Superior temporal gyrus (tissue), 1 donor: ENCODE measurements around the gene CPPED1.

Experiments
- DNase-seq: peaks from one replicate; pipeline ENCODE4 v3.0.0-alpha.2; 2016; ENCODE audit errors: extremely low spot score

Gene CPPED1

GRCh38 chr16:12649356-12649755 is 154.3 kb downstream of the CPPED1 start:
- no peak for DNase-seq

GRCh38 chr16:12646490-12647274 is 157.0 kb downstream of the CPPED1 start:
- peak; percentile 77 for DNase-seq

GRCh38 chr16:12646098-12646489 is 157.6 kb downstream of the CPPED1 start:
- DNase-seq: no peak

- DNase-seq: no peak
These were observed 160.6 kb downstream of the CPPED1 start for GRCh38 chr16:12643034-12643455.

- no peak for DNase-seq
These were observed 164.6 kb downstream of the CPPED1 start for GRCh38 chr16:12639044-12639443.

- DNase-seq: no peak
These were observed 166.7 kb downstream of the CPPED1 start for GRCh38 chr16:12637002-12637401.

GRCh38 chr16:12629271-12629670 is 174.4 kb downstream of the CPPED1 start:
- DNase-seq: no peak

GRCh38 chr16:12628536-12628935 is 175.2 kb downstream of the CPPED1 start:
- no peak for DNase-seq

GRCh38 chr16:12627394-12627793 is 176.3 kb downstream of the CPPED1 start:
- no peak for DNase-seq

GRCh38 chr16:12626411-12626810 is 177.3 kb downstream of the CPPED1 start:
- DNase-seq: no peak

GRCh38 chr16:12625716-12626115 is 178.0 kb downstream of the CPPED1 start:
- no peak for DNase-seq

- DNase-seq: no peak
These were observed 178.6 kb downstream of the CPPED1 start for GRCh38 chr16:12625068-12625467.

GRCh38 chr16:12620150-12620549 is 183.5 kb downstream of the CPPED1 start:
- no peak for DNase-seq

- DNase-seq: no peak
These were observed 185.2 kb downstream of the CPPED1 start for GRCh38 chr16:12618515-12618914.

- no peak for DNase-seq
These were observed 186.3 kb downstream of the CPPED1 start for GRCh38 chr16:12617401-12617819.

GRCh38 chr16:12614662-12615278 is 188.9 kb downstream of the CPPED1 start:
- no peak for DNase-seq

- no peak for DNase-seq
These were observed 189.6 kb downstream of the CPPED1 start for GRCh38 chr16:12613992-12614661.

- DNase-seq: no peak
These were observed 190.3 kb downstream of the CPPED1 start for GRCh38 chr16:12613131-12613991.

GRCh38 chr16:12612598-12613101 is 191.0 kb downstream of the CPPED1 start:
- DNase-seq: no peak

- DNase-seq: no peak
These were observed 191.6 kb downstream of the CPPED1 start for GRCh38 chr16:12611916-12612597.

- no peak for DNase-seq
These were observed 192.6 kb downstream of the CPPED1 start for GRCh38 chr16:12611006-12611477.
